Osteocyte (in vitro differentiated cells): ENCODE results near the gene FAM204A. TPM values are rescaled to one million over a fixed set of nuclear protein-coding genes. Genes with fewer than 3 reads are reported as not detected.

ENCODE experiments used
- DNase-seq: peaks from one replicate; pipeline ENCODE4 v3.0.0; 2021; ENCODE audit warnings: mixed read lengths; ENCODE audit not compliant: unreplicated experiment; ENCODE audit errors: extremely low spot score
- H3K27ac Mint-ChIP-seq: one replicate; pipeline ENCODE4 v1.8.0; 2021; ENCODE audit warnings: mild to moderate bottlenecking, mixed read lengths; ENCODE audit not compliant: unreplicated experiment
- H3K27me3 Mint-ChIP-seq: one replicate; pipeline ENCODE4 v1.8.0; 2021; ENCODE audit warnings: mixed read lengths; ENCODE audit not compliant: unreplicated experiment
- H3K36me3 Mint-ChIP-seq: one replicate; pipeline ENCODE4 v1.8.0; 2021; ENCODE audit warnings: mixed read lengths; ENCODE audit not compliant: unreplicated experiment
- H3K4me1 Mint-ChIP-seq: one replicate; pipeline ENCODE4 v1.8.0; 2021; ENCODE audit warnings: mixed read lengths; ENCODE audit not compliant: unreplicated experiment
- H3K4me3 Mint-ChIP-seq: one replicate; pipeline ENCODE4 v1.8.0; 2021; ENCODE audit warnings: mild to moderate bottlenecking, moderate library complexity, mixed read lengths; ENCODE audit not compliant: unreplicated experiment
- H3K9me3 Mint-ChIP-seq: one replicate; pipeline ENCODE4 v1.8.0; 2021; ENCODE audit warnings: mixed read lengths; ENCODE audit not compliant: unreplicated experiment
- CTCF ChIP-seq: fragments of 200-600 bp; sonication (generic); IDR thresholded peaks from 2 replicates; pipeline ENCODE4 v1.5.0; 2021; ENCODE audit warnings: antibody characterized with exemption, mild to moderate bottlenecking, moderate library complexity
- total RNA-seq: library from RNA; stranded (reverse); gene quantifications from 2 replicates; pipeline ENCODE4 v1.2.1, GENCODE V29; 2021

The FAM204A gene
- total RNA-seq, 1 donor from 2014 or later = 66.6 TPM

GRCh38 chr10:118262538-118262937 is 79.6 kb downstream of the FAM204A start:
- Mint-ChIP-seq H3K27ac (no peak overlapping the region), H3K4me3 (no peak overlapping the region), H3K36me3 (no peaks in the 10 kb centered on the region), H3K4me1 (no peaks in the 10 kb centered on the region), H3K27me3 (peaks cover 10% of the 10 kb centered on the region), H3K9me3 (no peaks in the 10 kb centered on the region)
- no peak for DNase-seq
- no peak for TF ChIP-seq CTCF

GRCh38 chr10:118259288-118259906 is 82.7 kb downstream of the FAM204A start:
- no peak for DNase-seq
- H3K4me3 Mint-ChIP-seq = no peak overlapping the region
- H3K27me3 Mint-ChIP-seq = peaks cover 12% of the 10 kb centered on the region
- H3K36me3 Mint-ChIP-seq = no peaks in the 10 kb centered on the region
- no peaks in the 10 kb centered on the region for H3K9me3 Mint-ChIP-seq
- no peaks in the 10 kb centered on the region for H3K4me1 Mint-ChIP-seq
- no peak overlapping the region for H3K27ac Mint-ChIP-seq
- peak; percentile 53 for TF ChIP-seq CTCF

GRCh38 chr10:118258285-118258684 is 83.8 kb downstream of the FAM204A start:
- no peaks in the 10 kb centered on the region for H3K36me3 Mint-ChIP-seq
- H3K4me3 Mint-ChIP-seq = no peak overlapping the region
- peaks cover 12% of the 10 kb centered on the region for H3K27me3 Mint-ChIP-seq
- TF ChIP-seq CTCF = no peak
- H3K27ac Mint-ChIP-seq = no peak overlapping the region
- no peaks in the 10 kb centered on the region for H3K4me1 Mint-ChIP-seq
- no peaks in the 10 kb centered on the region for H3K9me3 Mint-ChIP-seq
- DNase-seq = no peak

- no peak for TF ChIP-seq CTCF
- peaks cover 8% of the 10 kb centered on the region for H3K27me3 Mint-ChIP-seq
- DNase-seq = no peak
- H3K4me1 Mint-ChIP-seq = no peaks in the 10 kb centered on the region
- no peaks in the 10 kb centered on the region for H3K36me3 Mint-ChIP-seq
- H3K4me3 Mint-ChIP-seq = no peak overlapping the region
- H3K9me3 Mint-ChIP-seq = no peaks in the 10 kb centered on the region
- no peak overlapping the region for H3K27ac Mint-ChIP-seq
Measured at GRCh38 chr10:118256825-118257570, 85.1 kb downstream of the FAM204A start.

GRCh38 chr10:118256209-118256608 is 85.9 kb downstream of the FAM204A start:
- H3K4me3 Mint-ChIP-seq = no peak overlapping the region
- H3K9me3 Mint-ChIP-seq = no peaks in the 10 kb centered on the region
- H3K27me3 Mint-ChIP-seq = peaks cover 8% of the 10 kb centered on the region
- no peak for TF ChIP-seq CTCF
- H3K4me1 Mint-ChIP-seq = no peaks in the 10 kb centered on the region
- DNase-seq = no peak
- no peaks in the 10 kb centered on the region for H3K36me3 Mint-ChIP-seq
- H3K27ac Mint-ChIP-seq = no peak overlapping the region
